Measurements from ENCODE around the gene NOC2L. TPM values are rescaled to one million over a fixed set of nuclear protein-coding genes. Genes with fewer than 3 reads are reported as not detected.
"Not testable (repeated sequence)": the region's sequence is repeated elsewhere in the genome, so short reads cannot be mapped to it uniquely, and the experiment has no call there.

Gene NOC2L
- total RNA-seq, 3 donors from 2014 or later = 36.2 to 38.7 (median 38.2) TPM

DNA sequence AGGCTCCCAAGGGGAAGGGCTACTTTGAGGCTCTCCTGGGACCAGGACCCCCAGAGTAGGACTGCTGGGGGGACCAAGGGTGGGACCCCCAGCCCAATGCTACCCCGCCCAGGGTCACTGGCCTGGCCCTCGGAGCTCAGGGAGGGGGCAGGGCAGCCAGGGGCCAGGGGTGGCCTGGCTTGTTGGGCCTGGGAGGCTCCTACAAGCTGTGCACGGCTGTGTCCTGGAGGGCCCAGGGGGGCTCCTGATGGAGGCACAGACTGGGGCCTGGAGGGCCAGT lies 38.6 kb upstream of the NOC2L start:
- peaks cover 6 to 15% of the 10 kb centered on the region in 2 donors for H3K4me1 ChIP-seq
- no peaks in the 10 kb centered on the region for H3K36me3 ChIP-seq
- intact Hi-C loops (cut with DNase I; ENCODE audit: low total_unique reads) = loop anchor here (1.0 to 5.0 kb wide), 2 partner anchors 43 to 65 kb away; no protein-coding TSS in a partner anchor
- peaks cover 0 to 8% of the 10 kb centered on the region in 2 donors for H3K27me3 ChIP-seq
- H3K9me3 ChIP-seq = no peaks in the 10 kb centered on the region
- TF ChIP-seq POLR2A (IDR thresholded peaks at IDR 0.05) = no peak
- TF ChIP-seq, protein P1, sequence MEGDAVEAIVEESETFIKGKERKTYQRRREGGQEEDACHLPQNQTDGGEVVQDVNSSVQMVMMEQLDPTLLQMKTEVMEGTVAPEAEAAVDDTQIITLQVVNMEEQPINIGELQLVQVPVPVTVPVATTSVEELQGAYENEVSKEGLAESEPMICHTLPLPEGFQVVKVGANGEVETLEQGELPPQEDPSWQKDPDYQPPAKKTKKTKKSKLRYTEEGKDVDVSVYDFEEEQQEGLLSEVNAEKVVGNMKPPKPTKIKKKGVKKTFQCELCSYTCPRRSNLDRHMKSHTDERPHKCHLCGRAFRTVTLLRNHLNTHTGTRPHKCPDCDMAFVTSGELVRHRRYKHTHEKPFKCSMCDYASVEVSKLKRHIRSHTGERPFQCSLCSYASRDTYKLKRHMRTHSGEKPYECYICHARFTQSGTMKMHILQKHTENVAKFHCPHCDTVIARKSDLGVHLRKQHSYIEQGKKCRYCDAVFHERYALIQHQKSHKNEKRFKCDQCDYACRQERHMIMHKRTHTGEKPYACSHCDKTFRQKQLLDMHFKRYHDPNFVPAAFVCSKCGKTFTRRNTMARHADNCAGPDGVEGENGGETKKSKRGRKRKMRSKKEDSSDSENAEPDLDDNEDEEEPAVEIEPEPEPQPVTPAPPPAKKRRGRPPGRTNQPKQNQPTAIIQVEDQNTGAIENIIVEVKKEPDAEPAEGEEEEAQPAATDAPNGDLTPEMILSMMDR (IDR thresholded peaks at IDR 0.05) = no peak
- no peak for TF ChIP-seq POLR2AphosphoS5 (IDR thresholded peaks at IDR 0.05)
- DNase-seq (ENCODE audit: low spot score in 2 of 2) = no peak
- H3K27ac ChIP-seq = no peak overlapping the region
- peak overlapping the region in 1 of 3 donors; percentile 89 for H3K4me3 ChIP-seq

DNA sequence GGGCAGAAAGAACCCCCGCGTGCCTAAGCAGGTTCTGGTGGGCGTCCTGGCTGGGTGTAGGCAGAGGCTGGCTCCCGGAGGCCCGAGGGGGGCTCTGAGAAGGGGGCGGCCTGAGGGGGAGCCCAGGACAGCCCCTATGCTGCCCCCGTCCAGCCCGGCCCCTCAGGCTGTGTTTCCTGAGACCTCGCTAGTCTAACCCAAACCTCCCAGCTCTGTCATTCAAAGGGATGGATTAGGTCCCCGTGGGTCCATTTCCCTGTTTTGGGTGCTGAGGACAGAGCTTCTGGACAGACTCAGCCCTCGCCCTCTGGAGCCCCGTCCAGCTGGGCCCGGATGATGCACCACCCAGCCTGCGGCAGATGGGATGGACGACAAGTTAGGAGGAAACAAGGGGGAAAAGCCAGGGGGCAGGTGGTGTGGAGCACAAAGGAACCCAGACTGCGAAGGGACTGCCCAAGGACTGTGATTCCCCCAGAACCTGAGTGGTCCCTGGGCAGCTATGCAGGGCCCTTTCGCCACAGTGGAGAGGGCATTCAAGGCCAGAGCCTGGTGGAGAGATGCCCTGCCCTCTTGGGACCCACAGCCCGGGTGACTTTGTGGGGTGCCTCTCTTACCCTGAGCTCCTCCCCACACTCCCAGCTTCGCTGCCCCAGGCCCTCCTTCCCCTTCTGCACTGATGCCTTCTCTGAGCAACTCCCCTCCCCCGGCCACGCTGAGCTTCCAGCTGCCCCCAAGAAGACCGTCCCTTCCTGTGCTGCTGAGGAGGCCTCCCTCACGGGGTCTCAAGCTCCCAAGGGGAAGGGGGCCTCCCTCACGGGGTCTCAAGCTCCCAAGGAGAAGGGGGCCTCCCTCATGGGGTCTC lies 38.0 kb upstream of the NOC2L start:
- no peak for DNase-seq (ENCODE audit: low spot score in 2 of 2)
- no peak overlapping the region for H3K27ac ChIP-seq
- peaks cover 6 to 15% of the 10 kb centered on the region in 2 donors for H3K4me1 ChIP-seq
- intact Hi-C loops (cut with DNase I; ENCODE audit: low total_unique reads) = loop anchor here (1.0 to 5.0 kb wide), 2 partner anchors 43 to 65 kb away; no protein-coding TSS in a partner anchor
- H3K36me3 ChIP-seq = no peaks in the 10 kb centered on the region
- H3K4me3 ChIP-seq = no peak overlapping the region
- peaks cover 0 to 8% of the 10 kb centered on the region in 2 donors for H3K27me3 ChIP-seq
- TF ChIP-seq POLR2A (IDR thresholded peaks at IDR 0.05) (no peak), POLR2AphosphoS5 (IDR thresholded peaks at IDR 0.05) (no peak)
- TF ChIP-seq, protein P1 (IDR thresholded peaks at IDR 0.05) = no peak
- H3K9me3 ChIP-seq = peaks cover 1 to 3% of the 10 kb centered on the region in 2 donors

DNA sequence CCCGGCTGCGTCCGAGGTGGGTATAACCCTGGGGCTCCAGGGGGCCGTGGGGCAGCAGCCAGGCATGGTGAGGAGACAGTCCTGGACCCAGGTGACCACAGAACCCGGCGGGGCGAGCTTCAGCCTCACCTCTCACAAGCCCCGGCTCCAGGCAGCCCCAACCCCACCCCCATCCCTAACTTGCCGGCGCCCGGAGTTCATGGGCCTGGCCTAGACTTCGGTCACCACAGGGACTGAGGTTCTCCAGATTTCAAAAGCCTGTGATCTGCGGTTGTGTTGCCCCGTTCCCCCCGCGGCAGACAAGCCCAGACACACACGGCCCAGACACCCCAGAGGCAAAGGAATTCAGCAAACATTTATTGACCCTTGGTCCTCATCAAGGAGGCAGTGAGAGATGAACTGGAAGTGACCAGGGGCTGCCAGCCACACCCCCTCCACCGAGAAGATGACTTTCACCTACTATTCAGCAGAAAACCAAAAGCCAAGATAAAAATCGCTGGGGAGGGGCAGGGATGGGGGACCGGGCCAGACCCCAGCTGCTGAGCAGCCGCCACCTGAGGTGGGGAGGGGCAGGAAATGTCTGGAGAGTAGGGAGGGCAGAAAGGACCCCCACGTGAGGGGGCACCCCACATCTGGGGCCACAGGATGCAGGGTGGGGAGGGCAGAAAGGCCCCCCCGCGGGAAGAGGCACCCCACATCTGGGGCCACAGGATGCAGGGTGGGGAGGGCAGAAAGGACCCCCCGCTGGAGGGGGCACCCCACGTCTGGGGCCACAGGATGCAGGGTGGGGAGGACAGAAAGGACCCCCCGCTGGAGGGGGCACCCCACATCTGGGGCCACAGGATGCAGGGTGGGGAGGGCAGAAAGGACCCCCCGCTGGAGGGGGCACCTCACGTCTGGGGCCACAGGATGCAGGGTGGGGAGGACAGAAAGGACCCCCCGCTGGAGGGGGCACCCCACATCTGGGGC lies 36.9 kb upstream of the NOC2L start:
- Histone ChIP-seq H3K27ac (no peak overlapping the region), H3K4me1 (peaks cover 6 to 8% of the 10 kb centered on the region in 2 donors), H3K27me3 (peaks cover 0 to 4% of the 10 kb centered on the region in 2 donors), H3K36me3 (no peaks in the 10 kb centered on the region), H3K9me3 (peaks cover 6 to 8% of the 10 kb centered on the region in 2 donors), H3K4me3 (no peak overlapping the region)
- no peak for DNase-seq (ENCODE audit: low spot score in 2 of 2)
- intact Hi-C loops (cut with DNase I; ENCODE audit: low total_unique reads) = loop anchor here (5.0 kb wide), 1 partner anchor 66 kb away; no protein-coding TSS in a partner anchor
- TF ChIP-seq POLR2A (IDR thresholded peaks at IDR 0.05) (no peak), POLR2AphosphoS5 (IDR thresholded peaks at IDR 0.05) (no peak)
- TF ChIP-seq, protein P1 (IDR thresholded peaks at IDR 0.05) = no peak

DNA sequence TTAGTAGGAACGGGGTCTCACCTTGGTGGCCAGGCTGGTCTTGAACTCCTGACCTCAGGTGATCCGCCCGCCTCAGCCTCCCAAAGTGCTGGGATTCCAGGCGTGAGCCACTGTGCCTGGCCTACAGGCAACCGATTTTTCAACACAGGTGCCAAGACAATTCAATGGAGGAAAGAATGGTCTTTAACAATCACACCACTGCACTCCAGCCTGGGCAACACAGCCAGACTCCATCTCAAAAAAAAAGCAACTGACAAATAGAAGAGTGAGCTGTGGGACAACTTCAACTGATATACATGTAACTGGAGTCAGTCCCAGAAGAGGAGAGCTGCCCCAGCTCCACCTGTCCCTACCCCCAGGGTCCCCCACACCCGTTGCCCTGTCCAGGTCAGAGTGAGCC lies 35.5 kb upstream of the NOC2L start:
- intact Hi-C loops (cut with DNase I; ENCODE audit: low total_unique reads); H3K27me3 ChIP-seq; H3K27ac ChIP-seq; H3K36me3 ChIP-seq; H3K4me3 ChIP-seq; H3K4me1 ChIP-seq; DNase-seq (ENCODE audit: low spot score in 2 of 2); H3K9me3 ChIP-seq: not testable (repeated sequence)

DNA sequence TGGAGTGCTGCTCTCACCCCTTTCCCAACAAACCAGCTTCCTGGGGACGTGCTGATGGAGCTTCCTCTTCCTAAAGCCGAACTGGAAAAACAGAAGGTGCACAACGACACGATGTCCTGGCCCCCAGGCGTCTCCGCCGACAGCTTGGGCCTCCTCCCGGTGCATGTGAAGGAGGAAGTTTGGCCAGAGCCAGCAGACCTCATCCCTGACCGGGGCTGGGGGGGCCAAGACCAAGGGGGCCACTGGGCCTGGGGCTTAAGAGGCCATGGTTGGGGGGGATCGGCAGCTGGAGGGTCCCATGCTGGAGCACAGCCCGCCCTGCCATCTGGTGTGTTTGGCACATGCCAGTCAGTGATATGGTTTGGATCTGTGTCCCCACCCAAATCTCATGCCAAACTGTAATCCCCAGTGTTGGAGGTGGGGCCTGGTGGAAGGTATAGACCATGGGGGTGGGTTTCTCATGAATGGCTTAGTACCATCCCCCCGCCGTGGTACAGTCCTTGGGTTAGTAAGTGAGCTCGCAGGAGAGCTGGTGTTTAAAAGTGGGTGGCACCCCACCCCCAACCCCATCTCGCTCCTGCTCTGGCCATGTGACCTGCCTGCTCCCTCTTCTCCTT lies 34.4 kb upstream of the NOC2L start:
- no peaks in the 10 kb centered on the region for H3K4me1 ChIP-seq
- peaks cover 6 to 8% of the 10 kb centered on the region in 2 donors for H3K9me3 ChIP-seq
- no peak overlapping the region for H3K4me3 ChIP-seq
- H3K36me3 ChIP-seq = no peaks in the 10 kb centered on the region
- intact Hi-C loops (cut with DNase I; ENCODE audit: low total_unique reads) = no loop called here
- peaks cover 0 to 4% of the 10 kb centered on the region in 2 donors for H3K27me3 ChIP-seq
- no peak for TF ChIP-seq POLR2A (IDR thresholded peaks at IDR 0.05)
- TF ChIP-seq, protein P1 (IDR thresholded peaks at IDR 0.05) = no peak
- no peak for TF ChIP-seq POLR2AphosphoS5 (IDR thresholded peaks at IDR 0.05)
- no peak for DNase-seq (ENCODE audit: low spot score in 2 of 2)
- no peak overlapping the region for H3K27ac ChIP-seq

Data from breast epithelium (tissue), 4 donors.